GM21360 (cell line): Measurements from ENCODE around the gene TRABD2B.

Source experiments
- ATAC-seq: cut with Tn5 transposase; IDR thresholded peaks from one replicate; pipeline ENCODE4 v1.9.1; 2021; ENCODE audit warnings: mild to moderate bottlenecking, moderate library complexity; ENCODE audit not compliant: unreplicated experiment

Gene TRABD2B

GRCh38 chr1:47938520-47938919 is 58.7 kb downstream of the TRABD2B start:
- ATAC-seq, result no peak

GRCh38 chr1:47937586-47938254 is 59.5 kb downstream of the TRABD2B start:
- no peak for ATAC-seq

GRCh38 chr1:47936916-47937551 is 60.2 kb downstream of the TRABD2B start:
- ATAC-seq, result no peak

- ATAC-seq, result no peak
Observed at GRCh38 chr1:47935856-47936255, 61.3 kb downstream of the TRABD2B start.

GRCh38 chr1:47935163-47935562 is 62.0 kb downstream of the TRABD2B start:
- ATAC-seq, result no peak

GRCh38 chr1:47934243-47934805 is 62.9 kb downstream of the TRABD2B start:
- no peak for ATAC-seq

- ATAC-seq, result no peak
Observed at GRCh38 chr1:47932743-47933142, 64.4 kb downstream of the TRABD2B start.

GRCh38 chr1:47931395-47931794 is 65.8 kb downstream of the TRABD2B start:
- peak; percentile 48 for ATAC-seq

GRCh38 chr1:47930210-47930840 is 66.9 kb downstream of the TRABD2B start:
- ATAC-seq, result no peak

- no peak for ATAC-seq
Observed at GRCh38 chr1:47927165-47927564, 70.0 kb downstream of the TRABD2B start.

GRCh38 chr1:47926461-47926999 is 70.7 kb downstream of the TRABD2B start:
- no peak for ATAC-seq

- ATAC-seq, result no peak
Observed at GRCh38 chr1:47924270-47925048, 72.7 kb downstream of the TRABD2B start.

- no peak for ATAC-seq
Observed at GRCh38 chr1:47921935-47922415, 75.2 kb downstream of the TRABD2B start.

- ATAC-seq, result no peak
Observed at GRCh38 chr1:47919113-47919833, 77.9 kb downstream of the TRABD2B start.

- no peak for ATAC-seq
Observed at GRCh38 chr1:47918257-47918867, 78.8 kb downstream of the TRABD2B start.

- ATAC-seq, result no peak
Observed at GRCh38 chr1:47917687-47918086, 79.5 kb downstream of the TRABD2B start.

- ATAC-seq, result no peak
Observed at GRCh38 chr1:47915677-47916353, 81.4 kb downstream of the TRABD2B start.

- no peak for ATAC-seq
Observed at GRCh38 chr1:47914952-47915676, 82.1 kb downstream of the TRABD2B start.
